ENCODE results near the gene OTUB2.

DNA sequence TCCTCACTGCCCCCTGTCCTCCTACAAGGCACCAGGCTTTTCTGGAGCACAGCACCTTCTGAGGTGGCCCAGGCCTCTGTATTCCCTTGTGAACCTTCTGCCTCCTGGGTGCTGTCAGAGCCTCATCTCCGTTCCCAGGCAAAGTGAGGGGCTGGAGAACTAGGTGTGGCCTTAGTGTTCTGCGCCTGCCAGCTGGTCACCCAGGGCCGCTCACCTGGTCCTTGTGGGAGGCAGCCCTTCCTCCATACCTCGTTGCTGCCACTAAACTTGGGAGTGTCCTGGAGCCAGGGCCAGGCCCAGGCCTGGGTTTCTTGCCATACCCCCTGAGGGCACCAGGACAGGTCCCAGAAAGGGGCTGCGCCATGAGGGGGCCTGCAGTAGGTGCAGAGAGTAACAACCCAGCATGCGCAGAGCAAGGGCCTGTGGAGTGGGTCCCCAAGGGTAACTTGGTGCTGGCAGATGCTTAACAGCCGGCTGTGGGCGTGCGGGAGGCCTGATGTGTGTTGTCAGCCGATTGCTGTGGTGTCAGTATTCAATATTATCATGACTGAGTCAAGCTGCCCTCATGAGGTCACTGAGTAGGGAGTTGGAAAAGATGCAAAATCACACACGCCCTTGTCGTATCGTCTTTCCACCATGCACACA is 17.1 kb downstream of the OTUB2 start:
- TF ChIP-seq EZH2 (IDR thresholded peaks at IDR 0.05; ENCODE audit: insufficient read depth, poor library complexity, severe bottlenecking) (no peak), EZH2phosphoT487 (IDR thresholded peaks at IDR 0.05; ENCODE audit: insufficient read depth, low read depth) (no peak)
